GM13976 (cell line): ENCODE results near the gene YARS1.

Experiments used
- DNase-seq: peaks from one replicate; pipeline ENCODE4 v3.0.0; 2012; ENCODE audit warnings: low spot score
- CTCF ChIP-seq: IDR thresholded peaks from 2 replicates; pipeline ENCODE4 v1.5.1; 2012; ENCODE audit warnings: borderline replicate concordance, mild to moderate bottlenecking; ENCODE audit not compliant: insufficient read depth; ENCODE audit errors: extremely low read depth, missing control alignments, control extremely low read depth
- in situ Hi-C: fragments of 300-500 bp; cut with MboI; formaldehyde crosslinking; loops from one replicate; pipeline ENCODE4 v1.12.0; 2022; ENCODE audit warnings: low sequenced_read_pairs, mixed read lengths, inconsistent platforms; ENCODE audit not compliant: unreplicated experiment

YARS1 gene

GRCh38 chr1:32817159-32817814 is at the start of gene YARS1, which contains the start of gene S100PBP:
TSS of gene YARS1 (minus strand) at chr1:32817358. CDS start at chr1:32817244, 114 bp downstream.
TSS of gene S100PBP (plus strand) at chr1:32817653. CDS start at chr1:32826100, 8,447 bp downstream.
- in situ Hi-C loops, result no loop called here
- TF ChIP-seq CTCF, result no peak
- DNase-seq, result peak; percentile 99

- in situ Hi-C loops, result no loop called here
- TF ChIP-seq CTCF, result no peak
- no peak for DNase-seq
Observed at GRCh38 chr1:32865639-32866405, 48.7 kb upstream of the YARS1 start.

GRCh38 chr1:32864375-32865019 is 47.3 kb upstream of the YARS1 start:
- no peak for TF ChIP-seq CTCF
- in situ Hi-C loops, result no loop called here
- DNase-seq, result no peak

- no peak for TF ChIP-seq CTCF
- in situ Hi-C loops, result no loop called here
- no peak for DNase-seq
Observed at GRCh38 chr1:32863881-32864245, 46.7 kb upstream of the YARS1 start.

- DNase-seq, result no peak
- TF ChIP-seq CTCF, result no peak
- in situ Hi-C loops, result no loop called here
Observed at GRCh38 chr1:32863218-32863880, 46.2 kb upstream of the YARS1 start.
